Measurements from ENCODE around the gene ZDHHC8.

DNA sequence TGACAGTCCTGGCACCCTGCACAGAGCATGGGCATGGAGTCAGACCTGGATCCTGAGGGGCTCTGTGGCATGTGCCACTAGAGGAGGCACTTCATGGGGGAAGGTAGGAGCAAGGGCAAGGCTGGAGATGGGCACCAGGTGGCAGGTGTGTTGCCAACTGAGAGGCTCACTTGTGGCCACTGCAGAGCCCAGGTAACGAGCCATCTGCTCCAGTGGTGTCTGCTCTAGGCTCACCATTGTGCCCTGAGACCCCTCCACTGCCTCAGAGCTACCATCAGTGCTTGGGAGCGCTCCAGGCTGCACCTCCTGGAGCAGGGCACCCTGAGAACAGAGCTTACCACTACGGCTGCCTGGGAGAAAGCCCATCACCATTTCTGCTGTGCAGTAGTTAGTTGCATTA is 1.3 kb upstream of the ZDHHC8 start:
- TF ChIP-seq, protein P1, sequence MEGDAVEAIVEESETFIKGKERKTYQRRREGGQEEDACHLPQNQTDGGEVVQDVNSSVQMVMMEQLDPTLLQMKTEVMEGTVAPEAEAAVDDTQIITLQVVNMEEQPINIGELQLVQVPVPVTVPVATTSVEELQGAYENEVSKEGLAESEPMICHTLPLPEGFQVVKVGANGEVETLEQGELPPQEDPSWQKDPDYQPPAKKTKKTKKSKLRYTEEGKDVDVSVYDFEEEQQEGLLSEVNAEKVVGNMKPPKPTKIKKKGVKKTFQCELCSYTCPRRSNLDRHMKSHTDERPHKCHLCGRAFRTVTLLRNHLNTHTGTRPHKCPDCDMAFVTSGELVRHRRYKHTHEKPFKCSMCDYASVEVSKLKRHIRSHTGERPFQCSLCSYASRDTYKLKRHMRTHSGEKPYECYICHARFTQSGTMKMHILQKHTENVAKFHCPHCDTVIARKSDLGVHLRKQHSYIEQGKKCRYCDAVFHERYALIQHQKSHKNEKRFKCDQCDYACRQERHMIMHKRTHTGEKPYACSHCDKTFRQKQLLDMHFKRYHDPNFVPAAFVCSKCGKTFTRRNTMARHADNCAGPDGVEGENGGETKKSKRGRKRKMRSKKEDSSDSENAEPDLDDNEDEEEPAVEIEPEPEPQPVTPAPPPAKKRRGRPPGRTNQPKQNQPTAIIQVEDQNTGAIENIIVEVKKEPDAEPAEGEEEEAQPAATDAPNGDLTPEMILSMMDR (IDR thresholded peaks at IDR 0.05) = no peak
- no peak for TF ChIP-seq POLR2A (IDR thresholded peaks at IDR 0.05)
